HG03439 (cell line): ENCODE results near the gene LYAR.

Source experiments
- ATAC-seq: cut with Tn5 transposase; IDR thresholded peaks from one replicate; pipeline ENCODE4 v1.9.1; 2021; ENCODE audit warnings: mild to moderate bottlenecking, moderate library complexity; ENCODE audit not compliant: unreplicated experiment

The LYAR gene

GRCh38 chr4:4289941-4290850, at the start of gene LYAR, which contains the start of gene ZBTB49:
Gene LYAR, minus strand, starts transcription at chr4:4290154. Its CDS starts 6,412 bp downstream, at chr4:4283742.
Gene ZBTB49, plus strand, starts transcription at chr4:4290251. Its CDS starts 9,695 bp downstream, at chr4:4299946.
- peak; percentile 84 for ATAC-seq

- ATAC-seq = no peak
Measured at GRCh38 chr4:4339504-4340085, 49.6 kb upstream of the LYAR start.

- no peak for ATAC-seq
Measured at GRCh38 chr4:4338210-4339001, 48.5 kb upstream of the LYAR start.

- ATAC-seq = no peak
Measured at GRCh38 chr4:4334798-4335520, 45.0 kb upstream of the LYAR start.

- no peak for ATAC-seq
Measured at GRCh38 chr4:4333265-4333706, 43.3 kb upstream of the LYAR start.

GRCh38 chr4:4332529-4332928, 42.6 kb upstream of the LYAR start:
- ATAC-seq = no peak

- ATAC-seq = no peak
Measured at GRCh38 chr4:4330794-4331193, 40.8 kb upstream of the LYAR start.

GRCh38 chr4:4329496-4329895, 39.5 kb upstream of the LYAR start:
- ATAC-seq = no peak

- ATAC-seq = no peak
Measured at GRCh38 chr4:4328840-4329239, 38.9 kb upstream of the LYAR start.

- no peak for ATAC-seq
Measured at GRCh38 chr4:4328206-4328605, 38.3 kb upstream of the LYAR start.

GRCh38 chr4:4327652-4328121, 37.7 kb upstream of the LYAR start:
- ATAC-seq = no peak

- ATAC-seq = no peak
Measured at GRCh38 chr4:4326166-4326565, 36.2 kb upstream of the LYAR start.

- ATAC-seq = no peak
Measured at GRCh38 chr4:4325321-4325720, 35.4 kb upstream of the LYAR start.

- no peak for ATAC-seq
Measured at GRCh38 chr4:4323705-4324534, 34.0 kb upstream of the LYAR start.

GRCh38 chr4:4321951-4322688, 32.2 kb upstream of the LYAR start:
- ATAC-seq = no peak

GRCh38 chr4:4320951-4321714, 31.2 kb upstream of the LYAR start:
- ATAC-seq = no peak

- ATAC-seq = no peak
Measured at GRCh38 chr4:4320528-4320927, 30.6 kb upstream of the LYAR start.

- ATAC-seq = no peak
Measured at GRCh38 chr4:4317496-4318232, 27.7 kb upstream of the LYAR start.
